GM12878 (cell line): ENCODE data around the gene STX1B. TPM values are rescaled to one million over a fixed set of nuclear protein-coding genes. Genes with fewer than 3 reads are reported as not detected.
A peak's percentile ranks its signal among the peaks of the same experiment; 100 is the strongest.

Experiments
- ATAC-seq: fragments of 200-7000 bp; cut with Tn5 transposase; 3 replicates; pipeline ENCODE4 v1.9.1; 2020; ENCODE audit warnings: mild to moderate bottlenecking, moderate library complexity
- BruUV-seq: library from RNA; stranded (reverse); fragments of 400-500 nt; replicated peaks from 2 replicates; lab custom pipeline; 2021; lab: Mats Ljungman, UMichigan
- CTCF ChIA-PET: fragments of 300-600 bp; sonication (Branson Sonifier 250); formaldehyde crosslinking; extraction: SDS; loops from one replicate; lab custom pipeline; 2021; ENCODE audit warnings: inconsistent platforms; lab: Yijun Ruan, JAX
- POLR2A ChIA-PET: fragments of 350-600 bp; formaldehyde crosslinking; extraction: SDS; loops from one replicate; lab custom pipeline; 2021; ENCODE audit warnings: inconsistent platforms; lab: Charles Lee
- RAD21 ChIA-PET: fragments of 300-600 bp; sonication (Branson Sonifier 250); formaldehyde crosslinking; loops from one replicate; lab custom pipeline; 2023; ENCODE audit warnings: antibody characterized with exemption; ENCODE audit not compliant: unreplicated experiment; lab: Charles Lee
- SMC1A ChIA-PET: fragments of 300-600 bp; sonication (Branson Sonifier 250); formaldehyde crosslinking; loops from one replicate; lab custom pipeline; 2023; ENCODE audit not compliant: unreplicated experiment, uncharacterized antibody; lab: Charles Lee
- DNase-seq: peaks from one replicate; pipeline ENCODE4 v3.0.0-alpha.2; 2011; ENCODE audit warnings: low read depth, low spot score
- FAIRE-seq: peaks from 3 replicates; lab custom pipeline; 2011; peaks lifted over from hg19 to GRCh38; lab: Jason Lieb, UNC
- H2AFZ ChIP-seq: 2 replicates; pipeline ENCODE4 v1.6.0; 2011; ENCODE audit warnings: low read depth, low read length, control low read depth; ENCODE audit not compliant: control insufficient read depth
- H3K27ac ChIP-seq: 2 replicates; pipeline ENCODE4 v1.5.1; 2011; ENCODE audit warnings: control low read depth; ENCODE audit not compliant: control insufficient read depth, insufficient read depth
- H3K27me3 ChIP-seq, 2 experiments: replicated peaks in 1 of 2; 2 replicates each; pipeline versions ENCODE4 v1.6.0 to v1.6.1; 2011; ENCODE audit warnings: low read length in 1 of 2; ENCODE audit not compliant: control insufficient read depth in 2 of 2, insufficient read depth in 2 of 2
- H3K36me3 ChIP-seq, 2 experiments: 2 replicates each; pipeline ENCODE4 v1.5.1; 2011; ENCODE audit warnings: low read length in 1 of 2; ENCODE audit not compliant: control insufficient read depth in 2 of 2, insufficient read depth in 2 of 2
- H3K4me1 ChIP-seq: 2 replicates; pipeline ENCODE4 v1.6.1; 2011; ENCODE audit warnings: mild to moderate bottlenecking, low read length, moderate library complexity, mixed read lengths; ENCODE audit not compliant: control insufficient read depth, insufficient read depth
- H3K4me2 ChIP-seq: 2 replicates; pipeline ENCODE4 v1.6.0; 2011; ENCODE audit warnings: control low read depth; ENCODE audit not compliant: control insufficient read depth, insufficient read depth
- H3K4me3 ChIP-seq: fragments of 200-600 bp; sonication (generic); 2 replicates; pipeline ENCODE4 v1.5.1; 2016
- H3K79me2 ChIP-seq: 2 replicates; pipeline ENCODE4 v1.6.0; 2011; ENCODE audit warnings: low read length; ENCODE audit not compliant: control insufficient read depth, insufficient read depth
- H3K9ac ChIP-seq: 2 replicates; pipeline ENCODE4 v1.8.0; 2011; ENCODE audit warnings: low read length, control low read depth, mixed read lengths; ENCODE audit not compliant: control insufficient read depth, insufficient read depth
- H3K9me3 ChIP-seq: replicated peaks from 3 replicates; pipeline ENCODE4 v1.5.1; 2011; ENCODE audit warnings: mild to moderate bottlenecking, low read length; ENCODE audit not compliant: control insufficient read depth, insufficient read depth
- H4K20me1 ChIP-seq: 2 replicates; pipeline ENCODE4 v1.6.0; 2011; ENCODE audit not compliant: control insufficient read depth, insufficient read depth
- BACH1 ChIP-seq: fragments of 450-650 bp; IDR thresholded peaks from 2 replicates; pipeline ENCODE4 v1.6.1; 2017; ENCODE audit warnings: mild to moderate bottlenecking, borderline replicate concordance
- BRCA1 ChIP-seq: IDR thresholded peaks from 2 replicates; pipeline ENCODE4 v1.6.1; 2011; ENCODE audit warnings: low read depth, low read length, improper control_type of control experiment
- DPF2 ChIP-seq: fragments of 450-650 bp; IDR thresholded peaks from 2 replicates; pipeline ENCODE4 v1.6.1; 2017; ENCODE audit warnings: mild to moderate bottlenecking
- EGR1 ChIP-seq, 2 experiments: IDR thresholded peaks; 1 replicate in 1 of 2; 2 replicates in 1 of 2; pipeline ENCODE4 v1.6.1; 2011 to 2012; ENCODE audit warnings: low read depth in 2 of 2, low read length in 2 of 2, borderline replicate concordance in 1 of 2, mild to moderate bottlenecking in 1 of 2, moderate library complexity in 1 of 2
- ETV6 ChIP-seq, 2 experiments: fragments of 450-650 bp in 1 of 2; IDR thresholded peaks in 1 of 2; conservative IDR thresholded peaks in 1 of 2; 2 replicates each; pipeline ENCODE4 v1.6.1; 2014; ENCODE audit warnings: antibody characterized with exemption in 1 of 2, borderline replicate concordance in 1 of 2, low read depth in 1 of 2, mild to moderate bottlenecking in 1 of 2, moderate library complexity in 1 of 2
- FOXK2 ChIP-seq: fragments of 450-650 bp; IDR thresholded peaks from 2 replicates; pipeline ENCODE4 v1.6.1; 2017; ENCODE audit warnings: mild to moderate bottlenecking, moderate library complexity
- LARP7 ChIP-seq: fragments of 450-650 bp; IDR thresholded peaks from 2 replicates; pipeline ENCODE4 v1.6.1; 2017; ENCODE audit warnings: mild to moderate bottlenecking
- MYC ChIP-seq: IDR thresholded peaks from 2 replicates; pipeline ENCODE4 v1.6.1; 2011; ENCODE audit warnings: mild to moderate bottlenecking, low read length, moderate library complexity, inconsistent platforms; ENCODE audit not compliant: insufficient read depth, insufficient replicate concordance, insufficient read length, severe bottlenecking
- NR2F1 ChIP-seq: fragments of 450-650 bp; conservative IDR thresholded peaks from 2 replicates; pipeline ENCODE4 v1.6.1; 2017; ENCODE audit warnings: mild to moderate bottlenecking
- SIN3A ChIP-seq: IDR thresholded peaks from 2 replicates; pipeline ENCODE4 v1.6.1; 2012; ENCODE audit warnings: low read depth, low read length, improper control_type of control experiment
- SREBF2 ChIP-seq: IDR thresholded peaks from 2 replicates; pipeline ENCODE4 v1.6.1; 2012; ENCODE audit warnings: mild to moderate bottlenecking, low read length
- TCF3 ChIP-seq: IDR thresholded peaks from 2 replicates; pipeline ENCODE4 v1.6.1; 2012; ENCODE audit warnings: low read depth, mild to moderate bottlenecking, low read length, borderline replicate concordance; ENCODE audit not compliant: insufficient read depth
- ZBTB4 ChIP-seq: fragments of 450-650 bp; formaldehyde crosslinking; IDR thresholded peaks from 2 replicates; pipeline ENCODE4 v1.4.0; 2022; ENCODE audit warnings: mild to moderate bottlenecking, moderate library complexity
- WGBS: methylation state at CpG from one replicate; pipeline ENCODE4 v1.1.6; 2016; ENCODE audit warnings: low lambda C conversion rate; ENCODE audit not compliant: insufficient replicate concordance, insufficient coverage; ENCODE audit errors: missing lambda C conversion rate; 5-methylcytosine and 5-hydroxymethylcytosine counted together
- in situ Hi-C: fragments of 300-500 bp; cut with MboI; formaldehyde crosslinking; loops from 9 replicates; pipeline ENCODE4 v1.14.3; 2018; ENCODE audit warnings: mixed read lengths
- intact Hi-C: fragments of 100-400 bp; cut with micrococcal nuclease; formaldehyde crosslinking; loops from one replicate; pipeline ENCODE4 v1.14.2; 2022; ENCODE audit not compliant: unreplicated experiment
- polyA plus RNA-seq, 11 experiments: library from polyadenylated mRNA; depleted of rRNA in 4 of 11; unstranded in 6 of 11; stranded (reverse) in 5 of 11; fragments of >200 nt; fragmentation: Nextera tagmentation in 4 of 11; fragmentation: Illumina TruSeq in 1 of 11; extraction: Ambion mirVana in 4 of 11; extraction: Trizol in 1 of 11; gene quantifications; 1 replicate in 1 of 11; 2 replicates in 10 of 11; pipeline versions ENCODE4 v1.2.1 to v1.2.3, GENCODE V29; 2011 to 2016; ENCODE audit warnings: inconsistent platforms in 2 of 11, missing spikeins in 2 of 11, low read depth in 1 of 11
- total RNA-seq, 4 experiments: library from RNA; depleted of rRNA in 3 of 4; stranded (reverse); fragments of >200 nt in 3 of 4; fragmentation: Illumina TruSeq in 1 of 4; extraction: Trizol in 1 of 4; gene quantifications; 2 replicates each; pipeline versions ENCODE4 v1.2.1 to v1.2.3, GENCODE V29; 2013 to 2021
- TF ChIP-seq, protein P1 (sequence below): IDR thresholded peaks from 2 replicates; pipeline ENCODE4 v1.6.1; 2012; ENCODE audit warnings: low read length, inconsistent platforms
- TF ChIP-seq, protein P2 (sequence below): IDR thresholded peaks from 2 replicates; pipeline ENCODE4 v1.6.1; 2011; ENCODE audit warnings: borderline replicate concordance, low read depth, mild to moderate bottlenecking, moderate library complexity, mixed read lengths, low read length; ENCODE audit not compliant: insufficient read depth; ENCODE audit errors: extremely low read length

Gene STX1B
- total and polyA plus RNA-seq, 10 of the 15 experiments (the other 5 are each of a cell fraction or from before 2014, with no cell fraction given): 0.22 to 2.5 (median 1.1) TPM

DNA sequence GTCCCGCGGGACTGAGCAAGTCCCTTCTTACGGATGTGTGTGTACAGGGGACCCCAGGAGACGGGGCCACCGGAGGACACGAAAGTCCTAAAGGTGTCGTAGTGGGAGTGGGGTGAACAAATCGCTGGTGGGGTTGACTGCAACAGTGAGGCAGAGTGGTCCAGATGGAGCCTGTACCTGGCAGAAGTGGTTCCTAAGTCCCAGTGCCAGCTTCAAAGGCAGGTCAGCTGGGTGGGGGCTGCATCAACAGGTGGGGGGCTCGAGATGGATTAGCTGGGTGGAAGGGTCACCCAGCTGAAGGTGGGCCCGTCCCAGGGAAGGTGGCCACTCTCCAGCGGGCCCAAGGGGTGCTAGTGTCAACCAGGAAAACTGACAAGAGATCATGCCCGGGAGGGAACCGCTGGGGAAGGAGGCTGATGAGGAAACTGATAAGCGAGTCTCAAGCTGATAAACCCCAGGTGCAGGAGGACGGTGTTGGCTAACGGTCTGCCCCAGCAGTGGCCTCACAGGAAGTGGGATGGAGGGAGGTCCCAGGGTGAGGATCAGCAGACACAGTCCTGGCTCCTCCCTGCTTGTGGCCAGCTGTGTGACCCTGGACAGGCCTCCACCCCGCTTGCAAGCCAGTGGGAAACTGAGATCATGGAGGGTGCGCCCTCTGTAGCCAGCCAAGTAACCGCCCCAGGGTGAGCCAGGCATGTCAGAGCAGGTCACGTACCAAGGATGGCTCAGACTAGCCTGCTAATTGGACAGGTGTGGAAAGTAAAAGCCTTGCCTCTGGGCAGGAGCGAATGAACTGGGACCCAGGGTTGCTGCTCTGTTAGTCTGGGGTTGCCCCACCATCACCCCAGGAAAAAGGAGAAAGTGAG is 60.6 kb downstream of the STX1B start:
- H3K27me3 ChIP-seq: no peaks in the 10 kb centered on the region
- BruUV-seq: TSS peak; percentile 62
- TF ChIP-seq FOXK2: 0 out of 2 replicates have a peak, but pooled peaks have one; percentile 27
- TF ChIP-seq, protein P1, sequence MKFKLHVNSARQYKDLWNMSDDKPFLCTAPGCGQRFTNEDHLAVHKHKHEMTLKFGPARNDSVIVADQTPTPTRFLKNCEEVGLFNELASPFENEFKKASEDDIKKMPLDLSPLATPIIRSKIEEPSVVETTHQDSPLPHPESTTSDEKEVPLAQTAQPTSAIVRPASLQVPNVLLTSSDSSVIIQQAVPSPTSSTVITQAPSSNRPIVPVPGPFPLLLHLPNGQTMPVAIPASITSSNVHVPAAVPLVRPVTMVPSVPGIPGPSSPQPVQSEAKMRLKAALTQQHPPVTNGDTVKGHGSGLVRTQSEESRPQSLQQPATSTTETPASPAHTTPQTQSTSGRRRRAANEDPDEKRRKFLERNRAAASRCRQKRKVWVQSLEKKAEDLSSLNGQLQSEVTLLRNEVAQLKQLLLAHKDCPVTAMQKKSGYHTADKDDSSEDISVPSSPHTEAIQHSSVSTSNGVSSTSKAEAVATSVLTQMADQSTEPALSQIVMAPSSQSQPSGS: no peak
- TF ChIP-seq SREBF2: no peak
- peak; percentile 55; the same call in 1 of the 2 replicates for TF ChIP-seq DPF2
- no peak for TF ChIP-seq BRCA1
- 0 out of 3 replicates have a peak, but pooled peaks of 1 of the 2 experiments have one; percentile 19 for TF ChIP-seq EGR1 (IDR thresholded peaks at IDR 0.05; ENCODE audit: borderline replicate concordance in 1 of 2, low read depth in 2 of 2, low read length in 2 of 2)
- no peak; the same call in 1 of the 2 replicates for TF ChIP-seq BACH1
- TF ChIP-seq MYC: no peak
- peak; percentile 72; the same call in 1 of the 2 replicates for TF ChIP-seq NR2F1
- TF ChIP-seq LARP7: peak; percentile 69; the same call in 1 of the 2 replicates
- peak; percentile 53; the same call in 1 of the 2 replicates for TF ChIP-seq TCF3
- no peak for TF ChIP-seq ZBTB4
- TF ChIP-seq, protein P2, sequence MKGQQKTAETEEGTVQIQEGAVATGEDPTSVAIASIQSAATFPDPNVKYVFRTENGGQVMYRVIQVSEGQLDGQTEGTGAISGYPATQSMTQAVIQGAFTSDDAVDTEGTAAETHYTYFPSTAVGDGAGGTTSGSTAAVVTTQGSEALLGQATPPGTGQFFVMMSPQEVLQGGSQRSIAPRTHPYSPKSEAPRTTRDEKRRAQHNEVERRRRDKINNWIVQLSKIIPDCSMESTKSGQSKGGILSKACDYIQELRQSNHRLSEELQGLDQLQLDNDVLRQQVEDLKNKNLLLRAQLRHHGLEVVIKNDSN: no peak
- TF ChIP-seq ETV6 (conservative IDR thresholded peaks at IDR 0.05 in 1 of 2, IDR thresholded peaks at IDR 0.05 in 1 of 2; ENCODE audit: borderline replicate concordance in 1 of 2, low read depth in 1 of 2): no peak
- TF ChIP-seq SIN3A: 0 out of 2 replicates have a peak, but pooled peaks have one; percentile 23

More for the DNA sequence above, 60.6 kb downstream of the STX1B start:
- H3K36me3 ChIP-seq: 0 out of 4 replicates have a peak, but pooled peaks cover 1 to 8% of the 10 kb centered on the region in 2 experiments
- peak; percentile 76 for ATAC-seq
- intact Hi-C loops: loop anchor here (10.0 kb wide), 2 partner anchors 145 to 925 kb away; partner anchors contain the start of genes VKORC1 and ZNF267
- ChIA-PET CTCF (interaction anchor here (0.6 to 2.0 kb wide), 12 partner anchors 9 to 919 kb away, joined by 3 to 14 read pairs (median 3); partner anchors contain the start of genes BCL7C, ZNF646 and ZNF668), SMC1A (interaction anchor here (0.5 to 1.7 kb wide), 3 partner anchors 8 to 919 kb away, joined by 3 to 5 read pairs (median 3); no protein-coding TSS in a partner anchor), POLR2A (interaction anchor here (0.6 to 1.2 kb wide), 7 partner anchors 8 to 1176 kb away, joined by 3 to 7 read pairs (median 3); partner anchors contain the start of gene ZNF267), RAD21 (interaction anchor here (0.7 to 1.1 kb wide), 4 partner anchors 75 to 256 kb away, joined by 3 to 4 read pairs (median 3); no protein-coding TSS in a partner anchor)
- peak overlapping the region; percentile 99 for H3K4me3 ChIP-seq
- H2AFZ ChIP-seq: no peak overlapping the region; the same call in 1 of the 2 replicates
- peak overlapping the region; percentile 82 for H3K27ac ChIP-seq
- FAIRE-seq: peak; percentile 73
- peaks cover 19% of the 10 kb centered on the region for H3K79me2 ChIP-seq
- peak overlapping the region; percentile 77 for H3K4me2 ChIP-seq
- 4% methylated on average over 21 of the region's 21 CpGs for WGBS
- in situ Hi-C loops: loop anchor here (10.0 kb wide), 2 partner anchors 765 to 925 kb away; partner anchors contain the start of gene ZNF267
- H3K4me1 ChIP-seq: peaks cover 13% of the 10 kb centered on the region
- no peaks in the 10 kb centered on the region for H3K9me3 ChIP-seq
- DNase-seq: peak; percentile 71
- no peaks in the 10 kb centered on the region for H4K20me1 ChIP-seq
- H3K9ac ChIP-seq: peak overlapping the region; percentile 82
